Measurements from ENCODE around the gene CDCA5. TPM values are rescaled to one million over a fixed set of nuclear protein-coding genes. Genes with fewer than 3 reads are reported as not detected.

The CDCA5 gene
- polyA plus RNA-seq, 1 of the 3 experiments (the other 2 are of a cell fraction) = 16.3 TPM

DNA sequence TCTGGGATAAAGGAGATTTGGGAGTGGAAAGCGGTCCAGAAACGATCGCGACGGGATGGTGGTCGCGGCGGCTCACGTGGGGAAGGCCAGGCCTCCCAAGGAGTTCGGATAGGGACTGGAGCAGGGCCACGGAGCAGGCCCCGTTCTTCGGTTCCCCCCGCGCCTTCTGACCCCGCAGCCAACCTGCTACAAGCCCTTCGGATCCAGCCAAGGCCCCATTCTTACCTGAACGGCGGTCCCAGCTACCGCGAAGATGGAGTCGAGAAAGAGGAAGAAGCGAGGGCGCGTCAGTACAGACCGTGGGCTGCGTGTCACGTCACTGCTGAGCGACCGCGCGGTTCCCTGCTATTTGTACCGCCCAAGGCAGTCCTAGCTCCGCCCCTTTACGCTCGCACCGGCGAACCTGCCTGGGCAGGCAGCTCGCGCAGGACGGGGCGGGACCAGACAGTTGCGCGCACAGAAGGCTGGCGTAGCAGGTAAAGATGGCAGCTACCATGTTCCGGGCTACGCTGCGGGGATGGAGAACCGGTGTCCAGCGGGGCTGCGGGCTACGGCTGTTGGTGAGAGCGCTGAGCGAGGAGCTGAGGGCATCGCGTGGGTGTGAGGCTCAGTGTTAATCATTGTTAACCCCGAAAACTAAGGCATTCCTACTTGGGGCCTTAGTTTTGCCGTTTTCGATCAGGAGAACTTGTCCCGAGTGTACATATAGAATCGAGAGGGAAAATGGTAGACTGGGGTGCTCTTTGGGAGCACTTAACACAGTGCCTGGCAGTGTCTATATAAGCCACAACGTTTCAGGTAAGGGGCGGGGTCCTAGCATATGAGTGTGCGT, 38.2 kb upstream of the CDCA5 start, which contains the start of the genes FAU and MRPL49:
TSS of gene FAU (minus strand) at position 270 of the 832 bp plus-strand sequence. CDS start 321 bp downstream, outside the sequence.
TSS of gene MRPL49 (plus strand) at position 457 of the 832 bp plus-strand sequence. CDS start at position 483, 26 bp downstream.
- peak within 1 kb of the TSS; percentile 89 for H3K9ac ChIP-seq
- H3K79me2 ChIP-seq (ENCODE audit: insufficient read depth) = peaks cover 55% of the 10 kb centered on the region
- WGBS (ENCODE audit: low lambda C conversion rate) = 1% methylated on average over 56 of the region's 64 CpGs
- peak within 1 kb of the TSS; percentile 81 to 95 for H3K27ac ChIP-seq (ENCODE audit: low read depth in 2 of 2, low read length in 1 of 2)
- H3K4me1 ChIP-seq (ENCODE audit: control insufficient read depth in 1 of 2, insufficient read depth in 2 of 2, low read depth in 1 of 2, low read length in 1 of 2) = peaks cover 11 to 13% of the 10 kb centered on the region in 2 experiments; a peak in 3 of 4 replicates
- peak within 1 kb of the TSS; percentile 79; the same call in 1 of the 2 replicates for H2AFZ ChIP-seq (ENCODE audit: low read depth)
- H3K27me3 ChIP-seq (ENCODE audit: insufficient read depth) = no peaks in the 10 kb centered on the region
- peak; percentile 96 for DNase-seq
- H3K9me2 ChIP-seq = no peaks in the 10 kb centered on the region
- peak within 1 kb of the TSS; percentile 89 to 91 for H3K4me3 ChIP-seq (ENCODE audit: low read depth in 2 of 2, low read length in 1 of 2)
- H3K4me2 ChIP-seq = peak within 1 kb of the TSS; percentile 93
- H3F3A ChIP-seq (replicated peaks; ENCODE audit: insufficient read depth) = peaks cover 31% of the 10 kb centered on the region
- ChIA-PET POLR2A (interaction anchor here (0.5 to 2.0 kb wide), 10 partner anchors 10 to 244 kb away, joined by 3 to 22 read pairs (median 6); partner anchors contain the start of genes CAPN1, EHD1, SYVN1 and TM7SF2), CTCF (interaction anchor here (1.3 to 3.3 kb wide), 5 partner anchors 10 to 108 kb away, joined by 4 to 47 read pairs (median 9); partner anchors contain the start of genes ARL2, CAPN1, SYVN1 and TM7SF2)
- H4K20me1 ChIP-seq (ENCODE audit: insufficient read depth) = no peaks in the 10 kb centered on the region
- peaks cover 35 to 47% of the 10 kb centered on the region in 2 experiments for H3K36me3 ChIP-seq (replicated peaks in 1 of 2; ENCODE audit: control insufficient read depth in 1 of 2, insufficient read depth in 2 of 2, low read length in 1 of 2)
- no peaks in the 10 kb centered on the region for H3K9me3 ChIP-seq
- TF ChIP-seq TAF1 (IDR thresholded peaks at IDR 0.05; ENCODE audit: borderline replicate concordance, low read depth, low read length) (peak; percentile 96), RAD21 (IDR thresholded peaks at IDR 0.05; ENCODE audit: low read length) (no peak), SMC3 (IDR thresholded peaks at IDR 0.05; ENCODE audit: low read depth, low read length) (peak; percentile 6; the same call in 1 of the 2 replicates), TEAD4 (IDR thresholded peaks at IDR 0.05; ENCODE audit: borderline replicate concordance, insufficient read depth) (no peak), GABPA (IDR thresholded peaks at IDR 0.05; ENCODE audit: low read depth) (peak; percentile 68), JUND (IDR thresholded peaks at IDR 0.05) (no peak), CHD2 (IDR thresholded peaks at IDR 0.05; ENCODE audit: low read length, partially characterized antibody) (peak; percentile 81), NRF1 (IDR thresholded peaks at IDR 0.05; ENCODE audit: low read depth, low read length) (peak; percentile 92), FOXJ3 (CRISPR knock-in tag; IDR thresholded peaks at IDR 0.05) (no peak), MXI1 (IDR thresholded peaks at IDR 0.05; ENCODE audit: low read depth, low read length) (peak; percentile 94), TCF12 (IDR thresholded peaks at IDR 0.05) (peak; percentile 22; the same call in 1 of the 2 replicates), RCOR1 (IDR thresholded peaks at IDR 0.05; ENCODE audit: low read length) (no peak), POLR2AphosphoS5 (IDR thresholded peaks at IDR 0.05; ENCODE audit: low read depth, low read length) (peak; percentile 95), YY1 (IDR thresholded peaks at IDR 0.05; ENCODE audit: low read depth) (peak; percentile 90), ELF1 (IDR thresholded peaks at IDR 0.05) (peak; percentile 88), MEF2A (IDR thresholded peaks at IDR 0.05; ENCODE audit: borderline replicate concordance, low read depth) (no peak), RFX5 (IDR thresholded peaks at IDR 0.05; ENCODE audit: low read length) (no peak; the same call in 1 of the 2 replicates)
- TF ChIP-seq, protein P1, sequence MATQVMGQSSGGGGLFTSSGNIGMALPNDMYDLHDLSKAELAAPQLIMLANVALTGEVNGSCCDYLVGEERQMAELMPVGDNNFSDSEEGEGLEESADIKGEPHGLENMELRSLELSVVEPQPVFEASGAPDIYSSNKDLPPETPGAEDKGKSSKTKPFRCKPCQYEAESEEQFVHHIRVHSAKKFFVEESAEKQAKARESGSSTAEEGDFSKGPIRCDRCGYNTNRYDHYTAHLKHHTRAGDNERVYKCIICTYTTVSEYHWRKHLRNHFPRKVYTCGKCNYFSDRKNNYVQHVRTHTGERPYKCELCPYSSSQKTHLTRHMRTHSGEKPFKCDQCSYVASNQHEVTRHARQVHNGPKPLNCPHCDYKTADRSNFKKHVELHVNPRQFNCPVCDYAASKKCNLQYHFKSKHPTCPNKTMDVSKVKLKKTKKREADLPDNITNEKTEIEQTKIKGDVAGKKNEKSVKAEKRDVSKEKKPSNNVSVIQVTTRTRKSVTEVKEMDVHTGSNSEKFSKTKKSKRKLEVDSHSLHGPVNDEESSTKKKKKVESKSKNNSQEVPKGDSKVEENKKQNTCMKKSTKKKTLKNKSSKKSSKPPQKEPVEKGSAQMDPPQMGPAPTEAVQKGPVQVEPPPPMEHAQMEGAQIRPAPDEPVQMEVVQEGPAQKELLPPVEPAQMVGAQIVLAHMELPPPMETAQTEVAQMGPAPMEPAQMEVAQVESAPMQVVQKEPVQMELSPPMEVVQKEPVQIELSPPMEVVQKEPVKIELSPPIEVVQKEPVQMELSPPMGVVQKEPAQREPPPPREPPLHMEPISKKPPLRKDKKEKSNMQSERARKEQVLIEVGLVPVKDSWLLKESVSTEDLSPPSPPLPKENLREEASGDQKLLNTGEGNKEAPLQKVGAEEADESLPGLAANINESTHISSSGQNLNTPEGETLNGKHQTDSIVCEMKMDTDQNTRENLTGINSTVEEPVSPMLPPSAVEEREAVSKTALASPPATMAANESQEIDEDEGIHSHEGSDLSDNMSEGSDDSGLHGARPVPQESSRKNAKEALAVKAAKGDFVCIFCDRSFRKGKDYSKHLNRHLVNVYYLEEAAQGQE (IDR thresholded peaks at IDR 0.05; ENCODE audit: low read depth, low read length) = no peak
- TF ChIP-seq, protein P2, sequence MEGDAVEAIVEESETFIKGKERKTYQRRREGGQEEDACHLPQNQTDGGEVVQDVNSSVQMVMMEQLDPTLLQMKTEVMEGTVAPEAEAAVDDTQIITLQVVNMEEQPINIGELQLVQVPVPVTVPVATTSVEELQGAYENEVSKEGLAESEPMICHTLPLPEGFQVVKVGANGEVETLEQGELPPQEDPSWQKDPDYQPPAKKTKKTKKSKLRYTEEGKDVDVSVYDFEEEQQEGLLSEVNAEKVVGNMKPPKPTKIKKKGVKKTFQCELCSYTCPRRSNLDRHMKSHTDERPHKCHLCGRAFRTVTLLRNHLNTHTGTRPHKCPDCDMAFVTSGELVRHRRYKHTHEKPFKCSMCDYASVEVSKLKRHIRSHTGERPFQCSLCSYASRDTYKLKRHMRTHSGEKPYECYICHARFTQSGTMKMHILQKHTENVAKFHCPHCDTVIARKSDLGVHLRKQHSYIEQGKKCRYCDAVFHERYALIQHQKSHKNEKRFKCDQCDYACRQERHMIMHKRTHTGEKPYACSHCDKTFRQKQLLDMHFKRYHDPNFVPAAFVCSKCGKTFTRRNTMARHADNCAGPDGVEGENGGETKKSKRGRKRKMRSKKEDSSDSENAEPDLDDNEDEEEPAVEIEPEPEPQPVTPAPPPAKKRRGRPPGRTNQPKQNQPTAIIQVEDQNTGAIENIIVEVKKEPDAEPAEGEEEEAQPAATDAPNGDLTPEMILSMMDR (IDR thresholded peaks at IDR 0.05) = no peak
- TF ChIP-seq, protein P3, sequence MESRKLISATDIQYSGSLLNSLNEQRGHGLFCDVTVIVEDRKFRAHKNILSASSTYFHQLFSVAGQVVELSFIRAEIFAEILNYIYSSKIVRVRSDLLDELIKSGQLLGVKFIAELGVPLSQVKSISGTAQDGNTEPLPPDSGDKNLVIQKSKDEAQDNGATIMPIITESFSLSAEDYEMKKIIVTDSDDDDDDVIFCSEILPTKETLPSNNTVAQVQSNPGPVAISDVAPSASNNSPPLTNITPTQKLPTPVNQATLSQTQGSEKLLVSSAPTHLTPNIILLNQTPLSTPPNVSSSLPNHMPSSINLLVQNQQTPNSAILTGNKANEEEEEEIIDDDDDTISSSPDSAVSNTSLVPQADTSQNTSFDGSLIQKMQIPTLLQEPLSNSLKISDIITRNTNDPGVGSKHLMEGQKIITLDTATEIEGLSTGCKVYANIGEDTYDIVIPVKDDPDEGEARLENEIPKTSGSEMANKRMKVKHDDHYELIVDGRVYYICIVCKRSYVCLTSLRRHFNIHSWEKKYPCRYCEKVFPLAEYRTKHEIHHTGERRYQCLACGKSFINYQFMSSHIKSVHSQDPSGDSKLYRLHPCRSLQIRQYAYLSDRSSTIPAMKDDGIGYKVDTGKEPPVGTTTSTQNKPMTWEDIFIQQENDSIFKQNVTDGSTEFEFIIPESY (IDR thresholded peaks at IDR 0.05; ENCODE audit: borderline replicate concordance, low read depth) = no peak
- TF ChIP-seq, protein P4, sequence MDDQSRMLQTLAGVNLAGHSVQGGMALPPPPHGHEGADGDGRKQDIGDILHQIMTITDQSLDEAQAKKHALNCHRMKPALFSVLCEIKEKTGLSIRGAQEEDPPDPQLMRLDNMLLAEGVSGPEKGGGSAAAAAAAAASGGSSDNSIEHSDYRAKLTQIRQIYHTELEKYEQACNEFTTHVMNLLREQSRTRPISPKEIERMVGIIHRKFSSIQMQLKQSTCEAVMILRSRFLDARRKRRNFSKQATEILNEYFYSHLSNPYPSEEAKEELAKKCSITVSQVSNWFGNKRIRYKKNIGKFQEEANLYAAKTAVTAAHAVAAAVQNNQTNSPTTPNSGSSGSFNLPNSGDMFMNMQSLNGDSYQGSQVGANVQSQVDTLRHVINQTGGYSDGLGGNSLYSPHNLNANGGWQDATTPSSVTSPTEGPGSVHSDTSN (IDR thresholded peaks at IDR 0.05) = no peak
- TF ChIP-seq, protein P5, sequence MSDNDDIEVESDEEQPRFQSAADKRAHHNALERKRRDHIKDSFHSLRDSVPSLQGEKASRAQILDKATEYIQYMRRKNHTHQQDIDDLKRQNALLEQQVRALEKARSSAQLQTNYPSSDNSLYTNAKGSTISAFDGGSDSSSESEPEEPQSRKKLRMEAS (IDR thresholded peaks at IDR 0.05; ENCODE audit: low read depth) = peak; percentile 72
- TF ChIP-seq, protein P6, sequence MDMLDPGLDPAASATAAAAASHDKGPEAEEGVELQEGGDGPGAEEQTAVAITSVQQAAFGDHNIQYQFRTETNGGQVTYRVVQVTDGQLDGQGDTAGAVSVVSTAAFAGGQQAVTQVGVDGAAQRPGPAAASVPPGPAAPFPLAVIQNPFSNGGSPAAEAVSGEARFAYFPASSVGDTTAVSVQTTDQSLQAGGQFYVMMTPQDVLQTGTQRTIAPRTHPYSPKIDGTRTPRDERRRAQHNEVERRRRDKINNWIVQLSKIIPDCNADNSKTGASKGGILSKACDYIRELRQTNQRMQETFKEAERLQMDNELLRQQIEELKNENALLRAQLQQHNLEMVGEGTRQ (IDR thresholded peaks at IDR 0.05; ENCODE audit: borderline replicate concordance, low read depth, low read length) = no peak

All from SK-N-SH (cell line).